Right lung (tissue), 5 donors: ENCODE data around the gene SSTR3. TPM values are rescaled to one million over a fixed set of nuclear protein-coding genes. Genes with fewer than 3 reads are reported as not detected.
"Not testable (repeated sequence)": the region's sequence is repeated elsewhere in the genome, so short reads cannot be mapped to it uniquely, and the experiment has no call there.

Experiments used
- DNase-seq, 2 donors: peaks; one replicate each; pipeline ENCODE4 v3.0.0-alpha.2; 2013
- polyA plus RNA-seq, 5 donors: library from polyadenylated mRNA; unstranded; fragments of 120-200 nt; gene quantifications; one replicate each; pipeline versions ENCODE4 v1.2.1 to v1.2.3, GENCODE V29; 2013; ENCODE audit warnings: inconsistent platforms in 1 of 5, low replicate concordance in 1 of 5; ENCODE audit not compliant: insufficient read length in 5 of 5, insufficient read depth in 1 of 5

The SSTR3 gene
- polyA plus RNA-seq, 5 donors = 0.05 to 0.10 (median 0.08) TPM

DNA sequence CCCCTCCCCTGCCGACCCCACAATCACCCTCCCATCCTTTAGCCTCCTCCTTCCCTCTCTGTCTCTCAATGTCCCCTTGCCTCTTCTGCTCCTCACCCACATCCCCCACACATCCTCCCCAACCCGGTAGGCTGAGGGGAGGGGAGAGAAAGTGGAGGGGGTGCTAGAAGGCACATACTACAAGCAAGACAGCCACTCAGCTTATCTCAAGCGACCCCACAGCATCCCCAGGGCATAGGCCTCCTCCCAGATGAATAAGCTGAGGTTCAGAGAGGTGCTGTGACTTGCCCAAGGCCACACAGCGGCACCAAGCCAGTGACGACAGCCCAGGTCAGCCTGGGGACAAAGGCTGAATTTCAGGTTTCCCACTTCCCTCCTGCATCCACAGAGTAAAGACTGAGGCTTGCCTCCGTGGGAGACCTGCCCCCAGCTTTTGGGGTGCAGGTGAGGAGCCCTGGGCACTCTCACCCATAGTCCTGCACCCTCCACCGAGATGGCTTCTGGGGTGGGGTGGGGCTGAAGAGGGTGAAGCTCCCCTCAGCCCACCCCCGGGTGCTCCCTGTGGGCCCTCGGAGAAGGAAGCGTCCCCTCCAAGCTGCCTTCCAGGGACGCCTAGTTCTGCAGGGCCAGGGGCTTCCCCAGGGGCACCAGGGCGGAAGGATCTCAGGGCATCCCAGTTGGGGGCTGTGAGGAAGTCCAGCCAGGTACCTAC lies 31.3 kb upstream of the SSTR3 start:
- DNase-seq = no peak

DNA sequence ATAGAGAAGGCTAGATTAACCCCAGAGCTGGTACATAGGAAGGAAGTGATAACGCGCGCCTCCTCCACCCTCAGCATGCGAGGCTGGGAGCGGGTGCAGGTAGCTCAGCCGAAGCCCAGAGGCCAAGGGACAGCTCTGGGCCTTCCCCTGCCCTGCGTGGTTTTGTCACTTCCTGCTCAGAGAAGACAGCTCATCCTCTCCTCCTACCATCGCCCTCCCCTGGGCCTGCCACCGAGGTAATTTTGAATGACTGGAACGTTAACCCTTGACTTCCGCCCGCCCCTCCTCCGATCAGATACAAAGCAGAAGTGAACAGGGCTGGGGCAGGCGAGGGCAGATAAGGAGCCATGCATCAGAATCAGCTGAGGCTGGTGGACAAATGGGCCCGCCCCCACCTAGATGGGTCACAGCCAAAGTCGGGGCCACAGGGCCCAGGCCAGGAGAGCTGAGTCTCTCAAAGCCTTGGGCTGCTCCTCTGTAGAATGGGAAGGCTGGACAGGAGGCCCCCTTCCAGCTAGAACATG lies 30.2 kb upstream of the SSTR3 start:
- no peak for DNase-seq

DNA sequence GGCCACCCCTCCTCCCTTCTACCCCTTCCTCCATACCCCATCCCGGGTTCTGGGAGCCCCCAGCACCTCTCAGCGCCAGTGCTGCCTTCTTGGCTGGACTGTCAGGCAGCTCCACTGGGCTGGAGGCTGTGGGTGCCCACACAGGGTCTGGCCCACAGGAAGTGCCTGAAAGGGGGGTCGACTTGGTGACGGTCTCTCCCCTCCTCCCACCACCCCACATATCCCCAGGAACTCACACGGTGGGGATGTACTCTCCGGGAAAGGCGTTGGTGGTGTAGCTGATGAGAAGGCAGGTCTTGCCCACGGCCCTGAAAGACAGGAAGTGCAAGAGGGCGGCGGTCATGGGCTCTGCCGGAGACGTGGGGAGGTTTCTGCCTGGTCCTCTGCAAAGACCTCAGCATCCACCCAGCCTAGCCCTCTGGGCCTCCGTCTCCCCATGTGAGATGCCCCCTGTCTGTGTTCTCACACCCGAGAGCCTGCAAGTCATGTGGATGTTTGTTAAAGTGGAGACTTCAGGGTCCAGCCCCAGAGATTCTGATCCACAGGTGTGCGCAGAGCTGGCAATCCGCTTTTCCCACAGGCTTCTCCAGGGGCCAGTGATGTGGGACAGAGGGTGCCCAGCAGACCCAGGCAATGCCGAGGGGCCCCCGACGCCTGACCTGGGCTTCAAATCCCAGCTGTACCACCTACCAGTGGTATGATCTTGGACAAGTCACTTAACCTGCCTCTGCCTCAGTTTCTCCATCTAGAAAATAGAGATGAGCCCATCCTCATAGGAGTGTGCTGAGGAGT lies 29.3 kb upstream of the SSTR3 start:
- no peak for DNase-seq

DNA sequence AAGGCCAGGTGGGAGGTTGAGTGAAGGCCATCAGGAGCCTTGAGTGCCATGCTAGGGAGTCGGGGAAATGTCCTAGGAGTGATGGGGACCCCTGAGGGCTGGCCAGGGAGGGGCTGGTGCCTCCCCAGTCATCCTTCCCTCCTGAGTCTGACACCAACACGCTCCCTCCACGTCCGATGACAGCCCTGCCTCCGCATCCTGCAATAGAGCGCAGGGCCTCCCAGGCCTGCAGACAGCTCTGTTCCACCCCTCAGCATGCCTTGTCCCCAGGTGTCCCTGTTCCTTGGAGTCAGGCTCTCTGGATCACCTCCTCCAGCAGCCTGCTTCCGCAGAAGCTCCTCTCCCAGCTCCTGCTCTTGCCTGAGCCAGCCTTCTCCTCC lies 28.7 kb upstream of the SSTR3 start:
- DNase-seq = no peak

DNA sequence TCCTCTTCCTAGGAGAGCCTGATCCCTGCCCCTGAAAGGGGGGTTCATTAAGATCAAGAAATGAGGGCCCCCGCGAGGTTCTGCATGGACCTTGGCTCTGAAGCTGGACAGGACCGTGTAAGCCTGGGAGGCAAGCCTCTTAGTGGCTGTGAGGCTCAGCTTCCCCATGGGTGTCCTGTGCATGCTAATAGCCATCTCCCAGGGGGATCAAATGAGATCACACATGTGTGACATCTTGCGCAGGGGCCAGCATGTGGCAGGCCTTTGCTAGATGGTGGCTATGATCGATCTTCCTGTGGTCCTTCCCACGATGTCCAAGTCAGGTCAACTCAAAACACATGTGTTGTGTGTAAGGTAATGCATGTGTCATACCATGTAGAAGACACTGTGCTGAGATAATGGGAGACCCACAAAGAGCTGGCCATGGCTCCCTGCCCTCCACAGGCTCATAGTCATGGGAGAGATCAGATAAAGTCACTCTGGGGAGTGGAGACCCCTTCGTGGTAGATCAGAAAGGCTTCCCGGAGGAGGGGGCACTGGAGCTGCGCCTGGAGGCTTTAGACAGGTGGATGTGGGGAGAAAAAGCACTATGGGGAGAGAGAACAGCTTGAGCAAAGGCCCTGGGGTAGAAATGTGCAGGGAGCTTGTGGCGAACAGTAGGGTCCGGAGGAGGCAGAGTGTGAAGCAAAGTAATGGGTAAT lies 28.1 kb upstream of the SSTR3 start:
- DNase-seq = no peak

DNA sequence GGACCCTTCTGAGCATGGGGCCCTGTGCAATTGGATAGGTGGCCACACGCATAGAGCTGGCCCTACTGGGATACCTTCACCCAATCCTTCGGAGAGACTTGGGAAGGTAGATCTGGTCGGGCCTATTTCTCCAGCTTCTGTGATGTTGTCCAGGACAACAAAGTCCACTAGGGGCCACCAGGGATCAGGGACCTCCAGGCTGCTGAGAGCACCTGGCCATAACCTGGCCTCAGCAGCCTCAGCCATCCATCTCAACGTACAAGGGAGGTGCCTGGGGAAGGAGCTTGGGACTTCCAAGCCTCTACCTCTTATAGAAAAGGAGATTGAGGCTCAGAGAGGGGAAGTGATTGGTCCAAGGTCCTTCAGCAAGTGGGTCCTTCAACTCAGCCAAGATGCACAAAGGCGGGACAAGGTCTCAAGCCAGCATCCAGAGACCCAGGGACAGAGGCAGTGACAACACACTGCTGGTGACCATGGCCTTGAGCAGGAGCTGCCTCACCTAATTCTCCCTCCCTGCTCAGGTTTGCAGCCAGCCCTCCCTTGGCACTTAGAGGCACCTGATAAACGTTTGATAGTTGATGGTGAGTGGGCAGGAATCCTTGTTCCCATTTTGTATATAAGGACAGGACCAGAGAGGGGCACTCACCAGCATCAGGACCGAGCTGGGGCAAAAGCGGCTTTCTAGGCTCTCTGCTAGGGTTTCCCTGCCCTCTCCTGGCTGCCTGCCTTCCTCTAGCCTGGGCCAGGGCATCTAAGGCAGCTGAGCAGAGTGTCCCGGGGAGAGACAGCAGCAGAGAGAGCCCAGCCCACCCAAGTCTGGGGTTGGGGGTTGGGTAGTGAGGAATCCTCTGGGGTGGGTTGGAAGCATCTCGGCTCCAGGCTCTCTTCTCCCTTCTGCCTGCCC lies 27.3 kb upstream of the SSTR3 start:
- no peak for DNase-seq

DNA sequence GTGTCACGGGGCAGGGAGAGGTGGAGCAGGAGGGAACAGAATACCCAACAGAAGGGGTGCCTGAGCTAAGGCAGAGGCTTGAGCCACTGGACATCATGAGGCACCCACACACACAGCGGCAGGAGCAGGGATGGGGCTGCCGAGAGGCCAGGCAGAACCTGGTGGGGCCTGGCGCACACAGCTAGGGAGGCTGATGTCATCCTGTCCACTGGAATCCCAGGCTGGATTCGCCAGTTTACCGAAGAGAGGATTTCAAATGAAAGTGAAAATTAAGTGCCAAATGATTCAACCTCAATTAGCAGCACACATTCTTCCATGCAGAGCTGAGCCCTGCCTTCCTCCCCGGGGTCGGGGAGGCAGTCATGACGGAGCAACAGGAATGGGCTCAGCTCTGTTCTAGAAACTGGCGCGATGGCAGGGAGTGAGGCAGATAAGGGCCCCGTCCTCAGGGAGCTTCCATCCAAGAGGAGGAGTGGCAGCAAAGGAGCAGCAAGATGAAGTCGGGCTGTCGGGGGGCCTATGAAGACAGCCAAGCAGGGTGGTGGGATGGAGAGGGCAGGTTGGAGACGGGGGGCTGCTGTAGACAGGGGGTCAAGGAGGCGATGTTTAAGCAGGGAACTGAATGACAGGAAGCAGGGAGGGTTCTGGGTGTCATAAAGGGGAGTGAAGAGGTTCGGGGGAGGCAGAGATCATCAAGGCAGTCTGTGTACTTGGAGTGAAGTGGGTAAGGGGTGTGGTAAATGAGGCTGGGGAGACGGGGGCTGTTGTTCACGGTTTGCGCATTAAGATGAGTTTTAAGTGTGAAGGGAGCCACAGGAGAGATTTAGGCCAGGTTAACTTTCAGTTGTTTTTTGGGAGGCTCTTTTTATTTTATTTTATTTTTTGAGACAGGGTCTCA lies 25.3 kb upstream of the SSTR3 start:
- no peak for DNase-seq

DNA sequence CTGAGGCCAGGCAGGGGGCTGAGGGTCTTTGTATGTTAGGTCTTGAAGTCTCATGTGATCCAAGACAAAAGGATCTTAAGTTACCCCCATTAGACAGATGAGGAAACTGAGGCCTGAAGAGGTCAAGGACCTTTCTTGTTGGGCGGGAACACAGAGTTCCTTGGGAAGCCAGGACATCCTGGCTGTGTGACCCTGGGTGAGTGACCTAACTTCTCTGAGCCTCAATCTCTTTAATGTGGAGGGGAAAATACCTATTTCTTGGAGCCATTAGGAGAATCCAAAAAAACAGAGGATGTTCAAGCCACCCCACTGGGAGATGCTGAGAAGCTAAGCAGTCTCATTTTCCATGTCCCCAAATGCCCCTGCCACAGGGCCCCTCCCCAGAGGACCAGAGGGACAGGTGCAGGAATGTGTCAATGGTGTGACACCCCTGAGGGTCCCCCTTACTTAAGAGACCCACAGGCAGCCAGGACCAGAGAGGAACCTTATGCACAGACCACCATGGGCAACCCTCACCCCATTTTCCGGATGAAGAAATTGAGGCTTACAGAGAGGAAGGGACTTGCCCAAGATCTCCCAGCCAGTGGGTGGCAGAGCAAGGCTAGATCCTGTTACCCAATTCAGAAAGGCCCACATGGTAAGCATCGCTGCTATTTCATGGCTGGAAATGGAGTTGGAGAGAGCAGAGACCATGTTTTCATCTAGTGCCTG lies 23.8 kb upstream of the SSTR3 start:
- DNase-seq = no peak

DNA sequence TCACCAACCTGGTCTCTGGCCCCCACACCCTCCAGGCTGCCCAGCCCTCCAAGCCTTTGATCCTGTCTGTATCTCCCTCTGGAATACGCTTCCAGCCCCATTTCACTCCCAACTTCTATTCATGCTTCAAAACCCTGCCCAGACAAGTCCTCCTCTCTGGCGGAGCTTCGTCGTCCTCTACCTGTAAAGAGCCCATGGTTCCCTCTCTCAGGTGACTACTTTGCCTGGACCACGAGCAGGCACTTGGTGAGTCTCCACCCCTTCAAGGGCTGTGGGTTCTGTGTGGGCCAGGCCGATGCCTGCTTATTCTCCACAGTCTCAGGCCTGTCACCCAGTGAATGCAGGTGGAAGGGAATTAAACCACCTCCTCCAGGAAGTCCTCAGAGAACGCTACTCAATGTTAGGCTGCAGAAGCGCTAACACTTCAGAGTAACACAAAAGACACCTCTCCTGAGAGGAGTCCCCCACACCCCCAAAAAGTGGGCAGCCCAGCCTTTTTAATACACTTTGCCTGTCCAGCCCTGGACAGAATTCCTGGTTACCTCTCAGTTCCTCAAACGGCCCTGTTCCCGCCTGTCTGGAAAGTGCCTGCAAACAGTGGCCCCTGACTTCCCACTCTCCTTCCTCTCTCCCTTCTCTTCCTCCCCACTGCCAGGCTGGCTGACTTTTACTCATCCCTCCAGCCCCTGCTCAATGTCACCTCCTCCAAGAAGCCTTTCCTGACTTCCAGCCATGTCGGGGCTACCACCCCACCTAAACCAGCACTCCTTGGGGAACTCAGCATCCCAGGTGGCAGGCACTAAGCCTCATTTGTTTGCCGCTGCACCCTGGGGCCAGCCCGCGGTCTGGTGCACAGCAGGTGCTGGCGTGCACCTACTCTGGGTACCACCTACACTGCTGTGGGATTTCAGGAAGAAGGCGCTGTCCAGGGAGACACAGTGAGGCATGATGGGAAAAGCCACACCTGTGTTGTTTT lies 22.7 kb upstream of the SSTR3 start:
- no peak for DNase-seq

DNA sequence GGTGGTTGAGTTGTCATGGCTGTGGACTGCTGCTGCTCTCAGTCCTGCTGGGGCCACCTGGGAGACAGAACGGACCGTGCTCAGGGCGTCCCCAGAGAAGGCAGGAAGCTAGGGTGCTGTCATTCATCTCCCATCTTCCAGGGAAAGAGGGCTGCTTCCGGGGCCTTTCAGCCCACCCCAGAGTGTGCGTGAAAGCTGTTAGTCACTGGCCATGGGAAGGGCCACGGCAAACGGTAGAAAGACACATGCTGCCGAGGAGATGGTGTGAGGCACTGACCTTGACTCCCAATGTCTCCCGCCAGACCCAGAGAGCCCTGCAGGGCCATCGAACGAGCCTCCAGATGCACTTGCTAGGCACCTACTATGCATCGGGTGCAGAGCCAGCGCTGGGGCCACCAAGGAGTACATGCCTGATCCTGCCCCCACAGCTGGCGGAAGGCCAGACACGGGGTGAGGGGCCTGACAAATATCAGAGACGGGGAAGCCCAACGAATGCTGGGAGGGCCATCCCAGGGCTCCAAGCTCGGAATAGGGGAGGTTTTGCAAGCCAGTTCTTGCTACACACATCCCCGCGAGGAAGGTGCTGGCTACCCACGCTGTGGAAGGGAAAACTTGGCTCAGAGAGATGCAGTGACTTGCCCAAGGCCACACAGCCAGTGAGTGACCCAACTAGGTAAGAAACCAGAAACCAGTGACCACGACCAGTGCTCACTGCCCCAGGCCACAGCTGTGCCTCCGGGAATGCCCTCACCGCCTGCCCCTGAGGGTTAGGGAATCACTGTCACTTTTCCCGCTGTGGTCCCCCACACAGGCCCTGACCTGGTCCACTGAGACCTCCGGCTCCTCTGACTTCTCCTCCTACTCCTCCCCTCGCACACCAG lies 21.7 kb upstream of the SSTR3 start:
- DNase-seq = no peak

DNA sequence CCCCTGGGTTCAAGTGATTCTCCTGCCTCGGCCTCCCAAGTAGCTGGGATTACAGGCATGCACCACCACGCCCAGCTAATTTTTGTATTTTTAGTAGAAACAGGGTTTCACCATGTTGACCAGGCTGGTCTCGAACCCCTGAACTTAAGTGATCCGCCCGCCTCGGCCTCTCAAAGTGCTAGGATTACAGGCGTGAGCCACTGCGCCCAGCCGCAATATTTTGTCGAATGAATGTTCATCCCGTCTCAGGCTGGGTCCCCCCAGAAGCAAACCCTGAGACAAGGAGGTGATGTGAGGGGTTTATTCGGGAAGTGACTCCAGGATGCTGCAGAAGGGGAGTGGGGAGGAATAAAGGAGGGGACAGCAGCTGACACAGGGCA lies 21.1 kb upstream of the SSTR3 start:
- DNase-seq = not testable (repeated sequence)

DNA sequence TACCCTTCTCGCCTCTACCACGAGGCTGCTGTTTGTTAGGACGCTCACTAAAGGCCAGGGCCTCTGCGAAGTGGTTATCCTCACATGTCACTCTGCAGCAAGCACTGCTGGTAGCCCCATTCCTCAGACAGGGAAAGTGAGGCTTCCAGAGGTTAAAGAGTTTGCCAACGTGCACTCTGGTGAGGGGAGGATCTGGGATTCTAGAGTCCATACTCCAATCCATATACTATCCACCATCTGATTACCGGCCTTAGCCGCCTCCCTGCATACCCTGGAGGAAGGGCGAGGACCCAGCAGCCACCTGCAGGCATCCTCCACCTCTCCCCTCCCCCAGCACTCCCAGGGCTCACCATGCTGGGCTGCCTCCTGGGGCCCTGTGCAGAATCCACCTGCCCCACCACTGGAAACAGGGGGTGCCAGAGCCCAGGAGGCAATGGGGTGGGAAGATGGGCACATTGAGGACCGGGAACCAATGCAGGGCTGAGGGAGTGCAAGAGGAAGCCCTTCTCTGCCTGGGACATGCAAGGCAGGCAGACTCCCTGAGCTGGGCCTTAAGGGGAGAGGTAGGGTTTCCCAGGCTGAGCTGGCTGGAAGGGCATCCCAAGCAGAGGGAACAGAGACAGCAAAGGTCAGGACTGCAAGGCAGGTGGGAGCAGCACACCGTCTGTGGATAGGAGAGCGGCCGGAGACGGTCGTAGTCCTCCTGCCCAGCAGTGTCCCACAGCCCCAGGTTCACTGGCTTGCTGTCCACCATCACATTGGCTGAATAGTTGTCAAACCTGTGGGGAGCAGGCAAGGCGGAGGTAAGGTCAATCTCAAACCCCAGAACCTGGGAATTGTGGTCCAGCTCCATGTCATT lies 20.1 kb upstream of the SSTR3 start:
- DNase-seq = no peak

DNA sequence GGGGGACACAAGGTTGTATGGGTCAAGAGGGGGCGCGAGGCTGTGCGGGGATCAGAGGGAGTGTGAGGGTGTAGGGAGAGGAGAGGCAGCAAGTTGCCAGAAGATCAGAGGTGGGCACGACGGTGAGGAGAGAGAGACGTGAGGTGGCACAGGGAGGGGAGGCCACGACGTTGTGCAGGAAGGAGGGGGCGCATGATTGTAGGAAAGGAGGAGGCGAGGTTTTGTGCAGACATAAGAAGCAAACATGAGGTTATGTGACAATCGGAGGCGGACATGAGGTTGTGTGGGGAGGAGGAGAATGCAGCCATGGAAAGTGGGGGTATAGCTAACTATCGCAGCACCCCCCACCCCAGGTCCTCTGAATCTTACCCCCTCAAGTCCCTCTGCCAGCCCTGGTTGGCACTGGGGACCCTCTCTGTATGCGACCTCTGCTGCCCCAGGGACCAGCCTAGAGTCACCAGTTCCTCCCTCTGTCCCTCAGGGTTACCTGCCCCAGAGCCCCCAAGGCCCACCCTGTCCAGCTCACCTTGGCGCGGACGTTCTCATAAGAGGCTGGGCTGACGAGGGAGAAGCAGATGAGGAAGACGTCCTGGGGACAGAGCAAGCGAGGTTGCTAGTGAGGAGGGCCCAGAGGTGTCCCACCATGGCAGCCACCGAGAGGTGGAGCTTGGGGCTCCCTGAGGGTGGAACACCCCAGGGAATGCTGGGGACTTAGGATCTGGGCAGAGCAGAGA lies 19.3 kb upstream of the SSTR3 start:
- no peak for DNase-seq

DNA sequence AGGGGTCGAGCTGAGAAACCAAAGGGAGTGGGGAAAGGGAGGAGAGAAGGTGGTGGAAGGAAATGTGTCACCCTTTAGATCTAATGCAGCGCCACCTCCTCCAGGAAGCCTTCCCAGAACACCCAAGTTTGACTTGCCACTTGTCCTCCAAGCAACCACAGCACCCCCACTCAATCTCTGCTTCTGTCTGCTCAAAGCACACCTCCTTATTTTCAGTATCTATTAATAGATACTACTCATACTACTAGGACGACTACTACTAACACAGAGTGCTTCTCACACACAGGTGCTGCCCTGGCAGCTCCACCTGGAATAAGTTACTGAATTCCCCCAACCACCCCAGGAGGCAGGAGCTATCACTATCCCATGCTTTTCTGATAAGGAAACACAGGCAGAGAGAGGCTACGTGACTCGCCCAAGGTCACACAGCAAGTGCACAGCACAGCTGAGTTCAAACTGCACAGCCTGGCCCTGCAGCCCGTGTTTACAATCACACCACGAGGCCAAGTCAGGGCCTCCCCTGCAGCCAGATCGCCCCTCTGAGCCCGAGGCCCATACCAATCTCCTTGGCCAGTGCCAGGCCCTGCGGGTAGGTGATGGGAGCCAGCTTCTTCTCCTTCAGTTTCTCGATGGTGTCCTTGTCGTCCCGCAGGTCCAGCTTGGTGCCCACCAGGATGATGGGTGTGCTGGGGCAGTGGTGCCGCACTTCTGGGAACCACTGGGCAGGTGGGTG lies 18.6 kb upstream of the SSTR3 start:
- no peak for DNase-seq
